Stimulated activated CD8-positive, alpha-beta memory T cell treated with anti-CD3 and anti-CD28 coated beads, Interleukin-2, amount 100 ng/mL, for 1 hour (primary cell): ENCODE results near the gene HS2ST1.
"Not testable (repeated sequence)": the region's sequence is repeated elsewhere in the genome, so short reads cannot be mapped to it uniquely, and the experiment has no call there.

ENCODE experiments used
- DNase-seq, 2 donors: peaks; one replicate each; pipeline ENCODE4 v3.0.0-alpha.2; 2020; ENCODE audit warnings: low read depth in 2 of 2

The HS2ST1 gene

GRCh38 chr1:86914601-86914997 lies at the start of gene HS2ST1:
HS2ST1 (plus strand) TSS chr1:86914635.
- no peak for DNase-seq

GRCh38 chr1:86865973-86866637 lies 48.3 kb upstream of the HS2ST1 start:
- no peak for DNase-seq

GRCh38 chr1:86866665-86867064 lies 47.8 kb upstream of the HS2ST1 start:
- DNase-seq, result no peak

GRCh38 chr1:86867278-86867677 lies 47.2 kb upstream of the HS2ST1 start:
- not testable (repeated sequence) for DNase-seq

- no peak for DNase-seq
These were observed 46.0 kb upstream of the HS2ST1 start for GRCh38 chr1:86868477-86868876.

GRCh38 chr1:86871001-86871400 lies 43.4 kb upstream of the HS2ST1 start:
- no peak for DNase-seq

GRCh38 chr1:86872086-86872485 lies 42.3 kb upstream of the HS2ST1 start:
- DNase-seq, result no peak

DNA sequence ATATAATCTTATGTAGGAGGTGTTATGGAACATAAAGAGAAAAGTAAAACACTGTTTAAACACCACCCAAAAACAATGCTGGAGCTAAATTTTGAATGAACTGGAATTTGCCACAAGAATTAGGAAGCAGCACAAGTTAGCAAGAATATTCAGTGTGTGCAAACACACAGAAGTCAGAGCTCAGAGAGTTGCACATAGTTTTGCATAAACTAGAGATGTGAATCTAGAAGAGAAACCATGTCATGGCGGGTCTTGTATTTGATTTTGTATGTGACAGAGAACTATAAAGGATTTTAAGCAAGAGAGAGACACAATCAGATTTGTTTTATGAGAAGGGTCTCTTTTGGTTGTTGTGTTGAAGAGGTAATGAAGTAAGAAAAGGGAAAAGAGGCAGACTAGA lies 38.7 kb upstream of the HS2ST1 start:
- no peak for DNase-seq

DNA sequence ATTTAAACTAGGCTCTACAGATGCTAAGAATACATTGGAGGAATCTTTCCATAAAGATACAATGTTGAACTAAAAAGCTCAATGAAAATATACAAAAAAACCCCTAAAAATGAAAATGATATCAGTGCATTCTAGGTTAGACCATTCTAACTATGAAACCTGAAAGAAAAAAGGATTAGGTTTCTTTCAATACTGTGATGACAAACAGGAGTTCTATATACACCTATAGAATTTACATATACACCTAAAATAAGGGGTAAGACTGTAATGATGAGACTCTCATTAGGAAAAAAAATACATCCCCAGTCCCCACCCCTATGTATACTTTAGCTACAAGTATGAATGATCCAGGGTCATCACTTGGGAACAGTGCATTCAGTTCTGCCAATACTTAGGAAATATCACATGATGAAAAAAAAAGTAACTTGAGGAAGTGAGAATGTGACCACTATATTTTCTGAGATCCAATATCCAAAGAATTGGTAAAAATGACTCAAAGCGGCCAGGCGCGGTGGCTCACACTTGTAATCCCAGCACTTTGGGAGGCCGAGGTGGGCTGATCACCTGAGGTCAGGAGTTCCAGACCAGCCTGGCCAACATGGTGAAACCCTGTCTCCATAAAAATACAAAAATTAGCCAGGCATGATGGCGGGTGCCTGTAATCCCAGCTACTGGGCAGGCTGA lies 26.8 kb upstream of the HS2ST1 start:
- DNase-seq, result no peak

DNA sequence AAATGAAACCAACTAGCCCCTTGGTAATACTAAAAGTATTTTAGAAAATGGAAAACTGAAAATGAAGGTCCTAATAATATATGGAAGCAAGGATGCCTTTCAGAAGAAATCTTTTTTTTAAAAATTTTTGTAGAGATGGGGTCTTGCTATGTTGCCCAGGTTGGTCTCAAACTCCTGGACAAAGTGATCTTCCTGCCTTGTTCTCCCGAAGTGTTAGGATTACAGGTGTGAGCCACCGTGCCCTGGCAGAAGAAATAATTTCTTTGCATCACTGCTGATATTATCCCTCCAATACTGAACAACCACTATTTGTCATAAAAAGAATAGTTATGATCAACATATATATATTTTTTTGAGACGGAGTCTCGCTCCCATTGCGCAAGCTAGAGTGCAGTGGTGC lies 26.1 kb upstream of the HS2ST1 start:
- DNase-seq, result no peak

- not testable (repeated sequence) for DNase-seq
These were observed 15.0 kb upstream of the HS2ST1 start for GRCh38 chr1:86899401-86899800.

GRCh38 chr1:86905875-86906274 lies 8.6 kb upstream of the HS2ST1 start:
- no peak for DNase-seq

DNA sequence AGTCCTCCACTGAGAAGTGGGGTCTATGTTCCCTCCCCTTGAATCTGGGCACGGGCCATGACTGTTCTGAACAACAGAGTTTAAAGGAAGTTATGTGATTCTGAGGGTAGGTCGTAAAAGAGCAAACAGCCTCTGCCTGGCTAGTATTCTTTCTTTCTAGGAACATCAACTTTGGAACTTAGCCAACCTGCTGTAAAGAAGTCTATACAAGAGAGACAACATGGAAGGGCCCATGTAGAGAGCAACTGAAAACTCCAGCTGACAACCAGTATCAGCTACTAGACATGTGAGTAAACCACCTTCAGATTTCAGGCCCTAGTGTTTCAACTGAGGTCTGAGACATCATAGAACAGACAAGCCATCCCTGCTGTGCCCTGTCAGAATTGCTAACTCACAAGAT lies 8.0 kb upstream of the HS2ST1 start:
- no peak for DNase-seq

- no peak for DNase-seq
These were observed 2.0 kb upstream of the HS2ST1 start for GRCh38 chr1:86912281-86912900.

DNA sequence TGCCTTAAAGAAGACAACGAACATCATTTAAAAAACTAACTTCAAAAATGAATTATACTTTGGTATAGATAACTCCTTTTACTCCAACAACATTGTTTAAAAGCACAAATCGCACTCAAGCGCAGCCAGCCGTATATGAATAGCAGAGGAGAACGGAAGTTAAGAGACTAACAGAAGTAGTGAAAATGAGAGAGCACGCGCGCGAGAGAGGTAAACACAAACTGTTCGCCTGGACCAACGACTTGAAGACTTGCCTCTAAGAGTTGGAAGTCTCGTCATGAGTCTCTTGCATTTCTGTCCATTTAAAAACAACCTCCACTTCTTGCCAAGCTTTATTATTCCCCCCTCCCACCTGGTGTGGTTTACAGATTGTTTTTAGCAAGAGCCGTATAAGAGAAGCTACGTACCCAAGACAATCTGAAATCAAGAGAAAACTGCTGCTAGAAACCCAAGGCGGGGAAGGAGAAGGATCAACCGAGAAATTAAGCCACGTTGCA lies 988 bp upstream of the HS2ST1 start:
- no peak for DNase-seq

GRCh38 chr1:86913896-86914600 lies 387 bp upstream of the HS2ST1 start, which contains the start of gene SELENOF:
SELENOF (minus strand) TSS chr1:86914126; CDS start chr1:86914111, 15 bp downstream.
- peak; percentile 97 to 99 for DNase-seq

GRCh38 chr1:86914998-86915736 lies 732 bp downstream of the HS2ST1 start:
- DNase-seq, result peak in 1 of 2 donors; percentile 16

DNA sequence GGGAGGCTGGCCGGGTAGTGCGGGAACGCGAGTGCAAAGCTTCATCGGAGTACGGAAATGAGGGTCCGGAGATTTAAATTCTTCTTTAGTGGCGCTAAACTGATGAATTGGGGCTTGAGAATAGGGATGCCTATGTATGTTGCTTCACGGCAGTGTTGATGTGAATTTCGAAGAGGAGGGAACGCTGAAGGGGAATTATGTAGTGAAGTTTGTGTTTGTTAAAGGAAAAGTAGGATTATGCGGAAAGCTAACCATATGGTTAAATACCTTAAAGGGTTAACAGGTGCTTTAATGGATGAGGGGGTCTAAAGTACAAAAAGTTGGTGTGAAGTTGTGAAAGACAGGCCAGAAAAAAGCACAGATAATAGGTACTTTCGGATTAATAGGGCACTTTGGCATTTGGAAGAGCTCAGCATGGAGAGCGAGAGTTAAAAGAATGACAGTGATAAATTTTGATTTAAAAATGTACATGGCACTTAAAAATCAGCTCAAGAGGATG lies 1.4 kb downstream of the HS2ST1 start:
- no peak for DNase-seq

DNA sequence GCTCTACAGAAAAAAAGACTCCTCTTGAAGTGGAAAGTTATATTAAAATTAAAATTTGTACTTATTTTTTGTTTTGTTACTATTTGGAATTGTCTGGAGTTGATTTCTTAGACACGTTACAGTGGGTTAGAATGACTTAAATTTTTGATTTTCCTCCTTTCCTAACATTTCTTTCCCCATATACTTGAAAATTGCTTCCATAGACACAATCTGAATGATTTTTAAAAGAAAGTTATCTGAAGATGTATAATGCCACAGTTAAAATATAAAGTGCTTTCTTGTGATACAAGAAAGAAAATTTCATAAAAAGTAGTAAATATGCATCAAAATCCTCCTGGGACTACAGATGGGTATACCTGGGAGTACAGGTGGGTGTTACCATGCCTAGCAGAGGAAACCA lies 2.3 kb downstream of the HS2ST1 start:
- no peak for DNase-seq

DNA sequence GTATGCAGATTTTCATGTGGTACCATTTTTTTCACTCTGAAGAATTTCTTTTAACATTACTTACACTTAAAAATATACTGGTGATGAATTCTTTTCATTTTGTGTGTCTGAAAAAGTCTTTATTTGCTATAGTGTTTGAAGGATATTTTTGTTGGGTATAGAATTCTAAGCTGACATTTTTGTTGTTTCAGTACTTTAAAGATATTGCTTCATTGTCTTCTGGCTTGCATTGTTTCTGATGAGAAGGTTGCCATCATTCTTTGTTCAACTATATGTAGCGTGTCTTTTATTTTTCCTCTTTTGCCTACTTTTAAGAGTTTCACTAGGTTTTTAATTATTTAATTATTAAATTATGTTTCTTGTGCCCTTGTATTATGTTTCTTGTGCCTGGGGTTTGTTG lies 8.0 kb downstream of the HS2ST1 start:
- DNase-seq, result no peak

GRCh38 chr1:86924324-86924960 lies 10.0 kb downstream of the HS2ST1 start:
- DNase-seq, result no peak
